HFF-Myc (cell line): ENCODE data around the gene GRIK1.
"Not testable (repeated sequence)": the region's sequence is repeated elsewhere in the genome, so short reads cannot be mapped to it uniquely, and the experiment has no call there.

Experiments
- DNase-seq: peaks from one replicate; pipeline ENCODE4 v3.0.0-alpha.2; 2011; ENCODE audit warnings: low read depth; ENCODE audit errors: extremely low read depth
- H3K4me3 ChIP-seq: replicated peaks from 2 replicates; pipeline ENCODE4 v1.5.1; 2011; ENCODE audit warnings: low read depth, mild to moderate bottlenecking, control low read depth, low read length
- CTCF ChIP-seq: IDR thresholded peaks from 2 replicates; pipeline ENCODE4 v1.5.1; 2012; ENCODE audit warnings: mild to moderate bottlenecking, low read depth, low read length, control low read depth; ENCODE audit errors: missing control alignments

GRIK1 gene

GRCh38 chr21:29958551-29958950, 18.8 kb upstream of the GRIK1 start:
- no peak for TF ChIP-seq CTCF
- DNase-seq, result no peak
- H3K4me3 ChIP-seq, result no peak overlapping the region

- not testable (repeated sequence) for H3K4me3 ChIP-seq, DNase-seq
Measured at GRCh38 chr21:29958035-29958434, 18.2 kb upstream of the GRIK1 start.

- no peak for TF ChIP-seq CTCF
- DNase-seq, result no peak
- no peak overlapping the region for H3K4me3 ChIP-seq
Measured at GRCh38 chr21:29953690-29954089, 13.9 kb upstream of the GRIK1 start.

GRCh38 chr21:29953072-29953471, 13.3 kb upstream of the GRIK1 start:
- H3K4me3 ChIP-seq, result no peak overlapping the region
- DNase-seq, result no peak
- no peak for TF ChIP-seq CTCF

GRCh38 chr21:29951911-29952310, 12.1 kb upstream of the GRIK1 start:
- H3K4me3 ChIP-seq, result no peak overlapping the region
- TF ChIP-seq CTCF, result no peak
- no peak for DNase-seq

GRCh38 chr21:29949991-29950390, 10.2 kb upstream of the GRIK1 start:
- H3K4me3 ChIP-seq, result no peak overlapping the region
- no peak for TF ChIP-seq CTCF
- DNase-seq, result no peak

GRCh38 chr21:29947119-29947518, 7.3 kb upstream of the GRIK1 start:
- no peak for TF ChIP-seq CTCF
- no peak overlapping the region for H3K4me3 ChIP-seq
- no peak for DNase-seq
